Measurements from ENCODE around the gene EIF2B2.

DNA sequence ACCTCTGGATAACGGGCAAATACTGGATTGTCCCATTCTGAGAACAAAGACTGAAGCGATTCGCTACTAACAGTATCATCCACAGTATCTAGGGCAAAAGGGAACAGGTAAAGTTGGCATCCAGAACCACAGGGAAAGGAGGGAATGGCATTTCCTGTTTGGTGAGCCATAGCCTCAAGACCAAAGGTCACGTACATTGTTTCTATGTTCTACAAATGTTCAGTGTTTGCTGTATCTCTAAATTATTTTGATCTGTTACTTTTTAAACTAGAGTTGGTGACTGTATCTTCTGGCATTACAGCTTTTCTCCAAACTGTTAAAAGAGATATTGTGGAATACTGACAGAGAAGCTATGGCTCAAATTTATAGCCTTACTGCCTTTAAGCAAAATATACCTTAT, 38.9 kb downstream of the EIF2B2 start:
- TF ChIP-seq POLR2AphosphoS5 (IDR thresholded peaks at IDR 0.05; ENCODE audit: low read depth, low read length) (no peak), TAF1 (IDR thresholded peaks at IDR 0.05; ENCODE audit: borderline replicate concordance, insufficient read depth, low read length) (no peak), SIN3A (IDR thresholded peaks at IDR 0.05; ENCODE audit: borderline replicate concordance, insufficient read depth, low read length) (no peak), FOXP2 (optimal IDR thresholded peaks at IDR 0.05; ENCODE audit: borderline replicate concordance, extremely low read depth, extremely low read length, insufficient read depth) (no peak)
- TF ChIP-seq, protein P1, sequence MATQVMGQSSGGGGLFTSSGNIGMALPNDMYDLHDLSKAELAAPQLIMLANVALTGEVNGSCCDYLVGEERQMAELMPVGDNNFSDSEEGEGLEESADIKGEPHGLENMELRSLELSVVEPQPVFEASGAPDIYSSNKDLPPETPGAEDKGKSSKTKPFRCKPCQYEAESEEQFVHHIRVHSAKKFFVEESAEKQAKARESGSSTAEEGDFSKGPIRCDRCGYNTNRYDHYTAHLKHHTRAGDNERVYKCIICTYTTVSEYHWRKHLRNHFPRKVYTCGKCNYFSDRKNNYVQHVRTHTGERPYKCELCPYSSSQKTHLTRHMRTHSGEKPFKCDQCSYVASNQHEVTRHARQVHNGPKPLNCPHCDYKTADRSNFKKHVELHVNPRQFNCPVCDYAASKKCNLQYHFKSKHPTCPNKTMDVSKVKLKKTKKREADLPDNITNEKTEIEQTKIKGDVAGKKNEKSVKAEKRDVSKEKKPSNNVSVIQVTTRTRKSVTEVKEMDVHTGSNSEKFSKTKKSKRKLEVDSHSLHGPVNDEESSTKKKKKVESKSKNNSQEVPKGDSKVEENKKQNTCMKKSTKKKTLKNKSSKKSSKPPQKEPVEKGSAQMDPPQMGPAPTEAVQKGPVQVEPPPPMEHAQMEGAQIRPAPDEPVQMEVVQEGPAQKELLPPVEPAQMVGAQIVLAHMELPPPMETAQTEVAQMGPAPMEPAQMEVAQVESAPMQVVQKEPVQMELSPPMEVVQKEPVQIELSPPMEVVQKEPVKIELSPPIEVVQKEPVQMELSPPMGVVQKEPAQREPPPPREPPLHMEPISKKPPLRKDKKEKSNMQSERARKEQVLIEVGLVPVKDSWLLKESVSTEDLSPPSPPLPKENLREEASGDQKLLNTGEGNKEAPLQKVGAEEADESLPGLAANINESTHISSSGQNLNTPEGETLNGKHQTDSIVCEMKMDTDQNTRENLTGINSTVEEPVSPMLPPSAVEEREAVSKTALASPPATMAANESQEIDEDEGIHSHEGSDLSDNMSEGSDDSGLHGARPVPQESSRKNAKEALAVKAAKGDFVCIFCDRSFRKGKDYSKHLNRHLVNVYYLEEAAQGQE (IDR thresholded peaks at IDR 0.05; ENCODE audit: insufficient read depth in 1 of 2, low read depth in 2 of 2, low read length in 2 of 2), result no peak

Measured in PFSK-1 (cell line).